PC-9 (cell line): ENCODE measurements around the gene NAT16. TPM values are rescaled to one million over a fixed set of nuclear protein-coding genes. Genes with fewer than 3 reads are reported as not detected.
A peak's percentile ranks its signal among the peaks of the same experiment; 100 is the strongest.

ENCODE experiments used
- BruUV-seq: library from RNA; stranded (reverse); fragments of 400-500 nt; replicated peaks from 2 replicates; lab custom pipeline; 2021; lab: Mats Ljungman, UMichigan
- CTCF ChIA-PET: fragments of 300-600 bp; sonication (Branson Sonifier 250); formaldehyde crosslinking; loops from one replicate; lab custom pipeline; 2022; ENCODE audit warnings: antibody characterized with exemption; lab: Charles Lee
- POLR2A ChIA-PET: fragments of 300-600 bp; sonication (Branson Sonifier 250); formaldehyde crosslinking; loops from one replicate; lab custom pipeline; 2022; ENCODE audit warnings: antibody characterized with exemption; ENCODE audit not compliant: unreplicated experiment; lab: Charles Lee
- DNase-seq, 2 experiments: peaks; one replicate each; pipeline versions ENCODE4 v3.0.0 to v3.0.0-alpha.2; 2015 to 2022; ENCODE audit warnings: mixed read lengths in 1 of 2
- H2AFZ ChIP-seq: fragments of 200-600 bp; sonication (generic); 2 replicates; pipeline ENCODE4 v1.8.1; 2017; ENCODE audit warnings: antibody characterized with exemption
- H3F3A ChIP-seq: fragments of 200-600 bp; sonication (generic); 2 replicates; pipeline ENCODE4 v1.8.1; 2017; ENCODE audit warnings: antibody characterized with exemption, mild to moderate bottlenecking, low read depth; ENCODE audit not compliant: insufficient read depth
- H3K27ac ChIP-seq: fragments of 200-600 bp; sonication (generic); 2 replicates; pipeline ENCODE4 v1.6.1; 2016; ENCODE audit warnings: mixed run types
- H3K27me3 ChIP-seq: fragments of 200-600 bp; sonication (generic); 2 replicates; pipeline ENCODE4 v1.6.1; 2016; ENCODE audit warnings: low read depth, mixed run types; ENCODE audit not compliant: insufficient read depth
- H3K36me3 ChIP-seq: fragments of 200-600 bp; sonication (generic); 2 replicates; pipeline ENCODE4 v1.6.1; 2016; ENCODE audit warnings: low read depth, mixed run types
- H3K4me1 ChIP-seq: fragments of 200-600 bp; sonication (generic); replicated peaks from 2 replicates; pipeline ENCODE4 v1.6.1; 2016; ENCODE audit warnings: mixed run types; ENCODE audit not compliant: insufficient read depth
- H3K4me2 ChIP-seq: fragments of 200-600 bp; sonication (generic); 2 replicates; pipeline ENCODE4 v1.6.1; 2017; ENCODE audit warnings: mixed run types
- H3K4me3 ChIP-seq: fragments of 200-600 bp; sonication (generic); 2 replicates; pipeline ENCODE4 v1.6.1; 2016; ENCODE audit warnings: mixed run types
- H3K79me2 ChIP-seq: fragments of 200-600 bp; sonication (generic); 2 replicates; pipeline ENCODE4 v1.6.1; 2017; ENCODE audit warnings: low read depth, mixed run types
- H3K9me2 ChIP-seq: fragments of 200-600 bp; sonication (generic); 2 replicates; pipeline ENCODE4 v1.8.1; 2017; ENCODE audit warnings: mild to moderate bottlenecking; ENCODE audit not compliant: insufficient read depth
- H3K9me3 ChIP-seq: fragments of 200-600 bp; sonication (generic); 2 replicates; pipeline ENCODE4 v1.8.1; 2016; ENCODE audit warnings: low read depth; ENCODE audit not compliant: insufficient read depth
- H4K20me1 ChIP-seq: fragments of 200-600 bp; sonication (generic); 2 replicates; pipeline ENCODE4 v1.8.1; 2017; ENCODE audit not compliant: insufficient read depth
- EZH2 ChIP-seq: fragments of 200-600 bp; sonication (generic); IDR thresholded peaks from 2 replicates; pipeline ENCODE4 v1.8.0; 2017; ENCODE audit warnings: antibody characterized with exemption, low read depth
- intact Hi-C: fragments of 100-400 bp; cut with micrococcal nuclease; formaldehyde crosslinking; loops from one replicate; pipeline ENCODE4 v1.10.0; 2022; ENCODE audit not compliant: unreplicated experiment
- total RNA-seq: library from RNA; stranded (reverse); gene quantifications from 2 replicates; pipeline ENCODE4 v1.2.3, GENCODE V29; 2021
- TF ChIP-seq, protein P1 (sequence below): fragments of 200-600 bp; sonication (generic); conservative IDR thresholded peaks from 2 replicates; pipeline ENCODE4 v1.6.1; 2017; ENCODE audit warnings: mixed run types, antibody characterized with exemption, mild to moderate bottlenecking, moderate library complexity

NAT16 gene
- total RNA-seq, 1 experiment from 2014 or later, result not detected

DNA sequence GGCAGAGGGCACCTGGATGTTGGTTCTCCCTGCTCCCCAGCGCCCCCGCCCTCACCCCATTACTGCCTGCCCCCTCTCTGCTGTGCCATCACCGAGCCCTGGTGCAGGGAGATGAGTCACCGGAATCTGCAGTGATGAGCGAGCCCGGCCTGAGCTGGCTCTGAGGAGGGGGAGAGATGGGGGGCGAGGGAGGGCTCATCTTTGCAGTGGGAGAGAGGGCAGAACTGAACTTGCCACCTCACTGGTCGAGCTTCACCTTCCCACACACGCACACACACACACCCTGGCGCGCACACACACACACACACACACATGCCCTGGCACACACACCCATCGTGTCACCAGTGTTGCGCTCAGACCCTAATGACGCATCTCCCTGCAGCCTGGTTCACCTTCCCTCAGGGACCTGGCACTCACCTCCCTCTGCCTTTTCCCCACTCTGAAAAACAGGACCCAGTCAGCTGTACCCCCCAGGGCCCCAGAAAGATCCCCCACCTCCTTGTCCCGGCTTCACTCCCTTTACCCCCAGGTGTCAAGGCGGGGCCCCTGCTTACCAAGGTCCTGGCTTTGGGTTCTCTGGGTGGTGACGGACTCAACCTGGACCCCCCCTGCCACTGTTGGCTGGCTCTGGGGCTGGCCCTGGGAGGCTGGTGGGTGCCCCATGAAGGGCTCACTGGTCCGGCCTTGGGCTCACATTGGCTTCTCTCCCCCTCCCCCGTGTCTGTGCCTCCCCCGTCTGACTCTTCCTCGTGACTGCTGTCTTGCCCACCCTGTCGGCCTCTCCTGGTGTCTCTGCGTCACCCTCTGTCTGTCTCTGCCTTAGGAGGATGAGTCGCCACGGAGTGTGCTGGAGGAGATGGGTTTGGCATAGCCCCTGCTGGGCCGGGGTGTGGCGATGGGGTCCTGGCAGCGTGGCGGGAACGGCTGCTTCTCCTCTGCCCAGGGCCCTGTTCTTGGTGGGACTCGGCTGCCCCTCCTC lies 20.1 kb downstream of the NAT16 start:
- no peaks in the 10 kb centered on the region for H3K27me3 ChIP-seq
- CTCF ChIA-PET, result interaction anchor here (0.6 to 0.7 kb wide), 2 partner anchors 24 to 202 kb away, joined by 4 to 5 read pairs; no protein-coding TSS in a partner anchor
- H3K36me3 ChIP-seq, result peaks cover 13% of the 10 kb centered on the region
- H3K79me2 ChIP-seq, result peaks cover 38% of the 10 kb centered on the region
- H2AFZ ChIP-seq, result no peak overlapping the region
- no peaks in the 10 kb centered on the region for H3K9me2 ChIP-seq
- no peaks in the 10 kb centered on the region for H3K9me3 ChIP-seq
- TF ChIP-seq, protein P1, sequence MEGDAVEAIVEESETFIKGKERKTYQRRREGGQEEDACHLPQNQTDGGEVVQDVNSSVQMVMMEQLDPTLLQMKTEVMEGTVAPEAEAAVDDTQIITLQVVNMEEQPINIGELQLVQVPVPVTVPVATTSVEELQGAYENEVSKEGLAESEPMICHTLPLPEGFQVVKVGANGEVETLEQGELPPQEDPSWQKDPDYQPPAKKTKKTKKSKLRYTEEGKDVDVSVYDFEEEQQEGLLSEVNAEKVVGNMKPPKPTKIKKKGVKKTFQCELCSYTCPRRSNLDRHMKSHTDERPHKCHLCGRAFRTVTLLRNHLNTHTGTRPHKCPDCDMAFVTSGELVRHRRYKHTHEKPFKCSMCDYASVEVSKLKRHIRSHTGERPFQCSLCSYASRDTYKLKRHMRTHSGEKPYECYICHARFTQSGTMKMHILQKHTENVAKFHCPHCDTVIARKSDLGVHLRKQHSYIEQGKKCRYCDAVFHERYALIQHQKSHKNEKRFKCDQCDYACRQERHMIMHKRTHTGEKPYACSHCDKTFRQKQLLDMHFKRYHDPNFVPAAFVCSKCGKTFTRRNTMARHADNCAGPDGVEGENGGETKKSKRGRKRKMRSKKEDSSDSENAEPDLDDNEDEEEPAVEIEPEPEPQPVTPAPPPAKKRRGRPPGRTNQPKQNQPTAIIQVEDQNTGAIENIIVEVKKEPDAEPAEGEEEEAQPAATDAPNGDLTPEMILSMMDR, result no peak
- no peak for TF ChIP-seq EZH2
- peaks cover 78% of the 10 kb centered on the region for H3K4me1 ChIP-seq
- POLR2A ChIA-PET, result interaction anchor here (0.6 to 0.7 kb wide), 3 partner anchors 60 to 1056 kb away, joined by 4 to 11 read pairs (median 5); no protein-coding TSS in a partner anchor
- H3K27ac ChIP-seq, result peak overlapping the region; percentile 51
- no TSS peak for BruUV-seq
- peaks cover 4% of the 10 kb centered on the region; the same call in 1 of the 2 replicates for H4K20me1 ChIP-seq
- peak overlapping the region; percentile 52 for H3K4me2 ChIP-seq
- no peak overlapping the region for H3K4me3 ChIP-seq
- intact Hi-C loops, result no loop called here
- H3F3A ChIP-seq, result peaks cover 65% of the 10 kb centered on the region
- no peak for DNase-seq

DNA sequence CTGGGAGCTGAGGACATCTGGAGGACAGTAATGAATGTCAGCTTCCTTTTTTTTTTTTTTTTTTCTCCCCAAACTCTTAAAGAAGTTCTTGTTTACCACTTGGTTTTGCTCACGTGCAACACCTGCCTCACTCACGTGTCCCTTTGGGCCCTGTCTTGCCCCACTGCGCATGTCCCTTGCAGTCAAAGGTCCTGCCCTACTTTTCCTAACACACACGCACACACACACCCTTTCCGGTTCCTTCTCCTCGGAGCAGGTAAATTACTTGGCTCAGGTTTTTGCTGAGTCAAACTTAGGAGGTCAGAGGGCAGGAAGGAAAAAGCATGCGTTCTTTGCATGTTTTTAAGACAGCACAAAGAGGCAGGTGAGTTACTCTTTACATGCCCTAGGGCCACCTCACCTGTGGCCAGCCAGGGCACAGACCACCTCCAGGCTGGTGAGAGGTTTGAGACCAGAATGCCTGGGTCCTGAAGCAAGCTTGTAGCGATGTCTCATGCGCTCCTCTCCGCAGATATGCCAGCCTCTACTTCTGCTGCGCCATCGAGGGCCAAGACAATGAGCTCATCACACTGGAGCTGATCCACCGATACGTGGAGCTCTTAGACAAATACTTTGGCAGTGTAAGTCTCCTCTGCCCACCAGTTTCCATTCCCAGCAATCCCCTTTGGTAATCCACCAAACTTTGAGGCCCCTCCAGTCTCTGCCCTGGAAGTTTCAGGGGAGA lies 23.1 kb downstream of the NAT16 start:
- no peaks in the 10 kb centered on the region for H4K20me1 ChIP-seq
- TF ChIP-seq, protein P1, result no peak
- no peak for TF ChIP-seq EZH2
- peak overlapping the region; percentile 75 for H3K27ac ChIP-seq
- H3K36me3 ChIP-seq, result peaks cover 13% of the 10 kb centered on the region
- H3K79me2 ChIP-seq, result peaks cover 40% of the 10 kb centered on the region
- no TSS peak for BruUV-seq
- intact Hi-C loops, result no loop called here
- POLR2A ChIA-PET, result interaction anchor here (0.6 kb wide), 5 partner anchors 9 to 94 kb away, joined by 3 to 8 read pairs (median 7); no protein-coding TSS in a partner anchor
- H3K4me1 ChIP-seq, result peaks cover 67% of the 10 kb centered on the region
- H3K9me3 ChIP-seq, result no peaks in the 10 kb centered on the region
- CTCF ChIA-PET, result interaction anchor here (0.5 to 1.2 kb wide), 2 partner anchors 13 to 72 kb away, joined by 4 to 14 read pairs; no protein-coding TSS in a partner anchor
- no peaks in the 10 kb centered on the region for H3K27me3 ChIP-seq
- 0 out of 2 replicates have a peak overlapping the region, but pooled peaks have one; percentile 20 for H3K4me3 ChIP-seq
- no peak overlapping the region for H2AFZ ChIP-seq
- H3K9me2 ChIP-seq, result no peaks in the 10 kb centered on the region
- peak; percentile 58 to 92 for DNase-seq
- peak overlapping the region; percentile 97 for H3K4me2 ChIP-seq
- peaks cover 50% of the 10 kb centered on the region for H3F3A ChIP-seq

DNA sequence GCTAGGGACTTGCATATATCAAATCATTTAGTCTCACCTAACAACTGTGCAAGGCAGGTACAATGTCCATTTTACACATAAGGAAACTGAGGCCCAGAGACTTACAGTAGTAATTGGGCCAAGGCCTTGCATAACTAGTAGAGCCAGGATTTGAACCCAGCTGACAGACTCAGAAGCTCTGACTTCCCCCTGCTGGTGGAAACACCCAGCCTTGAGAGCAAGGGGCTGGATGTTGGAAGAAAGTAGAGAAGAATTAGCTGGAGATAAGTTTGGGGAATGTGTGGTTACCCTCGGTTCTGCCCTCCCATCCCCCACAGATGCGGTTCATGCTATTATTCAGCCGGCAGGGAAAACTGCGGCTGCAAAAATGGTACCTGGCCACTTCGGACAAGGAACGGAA lies 23.8 kb downstream of the NAT16 start:
- H3K27me3 ChIP-seq, result no peaks in the 10 kb centered on the region
- no peak for DNase-seq
- H3K79me2 ChIP-seq, result peaks cover 40% of the 10 kb centered on the region
- peak overlapping the region; percentile 97 for H3K4me2 ChIP-seq
- H4K20me1 ChIP-seq, result no peaks in the 10 kb centered on the region
- H3K27ac ChIP-seq, result peak overlapping the region; percentile 75
- intact Hi-C loops, result no loop called here
- ChIA-PET POLR2A (interaction anchor here (0.6 kb wide), 2 partner anchors 9 to 75 kb away, joined by 3 to 7 read pairs; no protein-coding TSS in a partner anchor), CTCF (interaction anchor here (0.6 to 1.2 kb wide), 3 partner anchors 12 to 71 kb away, joined by 3 to 4 read pairs (median 3); partner anchors contain the start of gene TRIM56)
- TF ChIP-seq, protein P1, result 0 out of 2 replicates have a peak, but pooled peaks have one; percentile 13
- TF ChIP-seq EZH2, result no peak
- H3K4me3 ChIP-seq, result 0 out of 2 replicates have a peak overlapping the region, but pooled peaks have one; percentile 14
- H3K9me3 ChIP-seq, result no peaks in the 10 kb centered on the region
- H3K36me3 ChIP-seq, result peaks cover 13% of the 10 kb centered on the region
- BruUV-seq, result no TSS peak
- peaks cover 59% of the 10 kb centered on the region for H3K4me1 ChIP-seq
- no peaks in the 10 kb centered on the region for H3K9me2 ChIP-seq
- peaks cover 42% of the 10 kb centered on the region for H3F3A ChIP-seq
- H2AFZ ChIP-seq, result no peak overlapping the region
